OCI-LY7 (cell line): Measurements from ENCODE around the gene TRAPPC12. TPM values are rescaled to one million over a fixed set of nuclear protein-coding genes. Genes with fewer than 3 reads are reported as not detected.

Source experiments
- BruUV-seq: library from RNA; stranded (reverse); fragments of 400-500 nt; replicated peaks from 2 replicates; lab custom pipeline; 2021; lab: Mats Ljungman, UMichigan
- CTCF ChIA-PET: fragments of 300-600 bp; sonication (Branson Sonifier 250); formaldehyde crosslinking; loops from one replicate; lab custom pipeline; 2022; ENCODE audit warnings: antibody characterized with exemption; ENCODE audit not compliant: unreplicated experiment; lab: Charles Lee
- POLR2A ChIA-PET: fragments of 300-600 bp; sonication (Branson Sonifier 250); formaldehyde crosslinking; loops from one replicate; lab custom pipeline; 2022; ENCODE audit warnings: antibody characterized with exemption; lab: Charles Lee
- DNase-seq: peaks from one replicate; pipeline ENCODE4 v3.0.0-alpha.2; 2015; ENCODE audit warnings: low spot score
- H2AFZ ChIP-seq: fragments of 200-600 bp; sonication (generic), shearing (Covaris generic); 2 replicates; pipeline ENCODE4 v1.6.1; 2014; ENCODE audit warnings: mild to moderate bottlenecking, antibody characterized with exemption, low read length, moderate library complexity
- H3K27ac ChIP-seq: fragments of 200-600 bp; sonication (generic); 2 replicates; pipeline ENCODE4 v1.5.1; 2014; ENCODE audit warnings: mixed run types, low read depth, mild to moderate bottlenecking, moderate library complexity, low read length, inconsistent platforms; ENCODE audit not compliant: poor library complexity, severe bottlenecking
- H3K36me3 ChIP-seq: fragments of 200-600 bp; sonication (generic); 2 replicates; pipeline ENCODE4 v1.6.1; 2014; ENCODE audit warnings: mild to moderate bottlenecking, antibody characterized with exemption, low read length, moderate library complexity, mixed read lengths; ENCODE audit not compliant: insufficient read depth
- H3K4me1 ChIP-seq: fragments of 200-600 bp; sonication (generic); 2 replicates; pipeline ENCODE4 v1.5.1; 2014; ENCODE audit warnings: mild to moderate bottlenecking, low read length; ENCODE audit not compliant: insufficient read depth, poor library complexity, severe bottlenecking
- H3K4me2 ChIP-seq: fragments of 200-600 bp; sonication (generic); 2 replicates; pipeline ENCODE4 v1.6.1; 2014; ENCODE audit warnings: mild to moderate bottlenecking, low read length
- H3K4me3 ChIP-seq: fragments of 200-600 bp; sonication (generic); 2 replicates; pipeline ENCODE4 v1.5.1; 2014; ENCODE audit warnings: mild to moderate bottlenecking, low read depth, low read length; ENCODE audit not compliant: poor library complexity, severe bottlenecking
- H3K79me2 ChIP-seq: fragments of 200-600 bp; sonication (generic); 2 replicates; pipeline ENCODE4 v1.6.1; 2016; ENCODE audit warnings: low read depth, mild to moderate bottlenecking, low read length, moderate library complexity, mixed read lengths; ENCODE audit not compliant: insufficient read depth
- H3K9me2 ChIP-seq: fragments of 200-600 bp; sonication (generic); 2 replicates; pipeline ENCODE4 v1.6.1; 2016; ENCODE audit warnings: mild to moderate bottlenecking, low read length, mixed read lengths; ENCODE audit not compliant: insufficient read depth
- H3K9me3 ChIP-seq: fragments of 200-600 bp; sonication (generic); 2 replicates; pipeline ENCODE4 v1.6.1; 2014; ENCODE audit warnings: mild to moderate bottlenecking, mixed run types, low read length, mixed read lengths
- H4K20me1 ChIP-seq: fragments of 200-600 bp; sonication (generic); 2 replicates; pipeline ENCODE4 v1.6.1; 2014; ENCODE audit warnings: mild to moderate bottlenecking, antibody characterized with exemption, low read length, moderate library complexity, mixed read lengths; ENCODE audit not compliant: insufficient read depth
- EZH2phosphoT487 ChIP-seq: fragments of 200-600 bp; sonication (generic); IDR thresholded peaks from 2 replicates; pipeline ENCODE4 v1.6.1; 2018; ENCODE audit warnings: low read depth, borderline replicate concordance, mild to moderate bottlenecking, mixed run types, antibody characterized with exemption, low read length, moderate library complexity, mixed read lengths
- intact Hi-C: fragments of 100-400 bp; cut with micrococcal nuclease; formaldehyde crosslinking; loops from one replicate; pipeline ENCODE4 v1.10.0; 2022; ENCODE audit not compliant: unreplicated experiment
- total RNA-seq, 2 experiments: library from RNA; depleted of rRNA in 1 of 2; stranded (reverse); fragments of >200 nt in 1 of 2; shearing (Covaris generic) in 1 of 2; gene quantifications; 2 replicates each; pipeline ENCODE4 v1.2.3, GENCODE V29; 2014 to 2022
- TF ChIP-seq, protein P1 (sequence below): fragments of 200-600 bp; sonication (generic); conservative IDR thresholded peaks from 2 replicates; pipeline ENCODE4 v1.5.1; 2014; ENCODE audit warnings: mild to moderate bottlenecking, antibody characterized with exemption, low read length, moderate library complexity, mixed read lengths

The TRAPPC12 gene
- total RNA-seq, 2 experiments from 2014 or later, result 85.2 to 91.6 TPM

DNA sequence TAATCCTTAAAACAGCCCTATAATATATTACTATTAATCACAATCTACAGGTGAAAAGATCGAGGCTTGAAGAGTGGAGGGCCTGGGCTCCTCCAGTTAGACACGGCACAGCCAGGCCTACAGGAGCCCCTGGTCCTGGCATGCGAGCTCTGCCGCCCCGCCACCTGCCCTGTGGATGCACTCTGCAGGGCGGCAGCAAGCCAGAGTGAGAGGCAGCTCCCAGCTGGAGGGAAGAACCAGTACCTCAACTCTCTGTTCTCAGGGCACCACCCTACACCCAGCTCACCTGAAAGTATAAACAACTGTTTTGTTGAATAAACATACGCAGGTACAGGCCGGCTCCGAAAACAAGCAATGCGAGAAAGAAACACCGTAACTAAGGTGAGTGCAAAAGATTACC is 36.5 kb upstream of the TRAPPC12 start:
- no peak for DNase-seq
- intact Hi-C loops, result no loop called here
- no peak overlapping the region for H2AFZ ChIP-seq
- no peaks in the 10 kb centered on the region for H4K20me1 ChIP-seq
- H3K4me1 ChIP-seq, result no peaks in the 10 kb centered on the region
- no peak overlapping the region for H3K4me3 ChIP-seq
- TF ChIP-seq EZH2phosphoT487, result no peak
- TF ChIP-seq, protein P1, sequence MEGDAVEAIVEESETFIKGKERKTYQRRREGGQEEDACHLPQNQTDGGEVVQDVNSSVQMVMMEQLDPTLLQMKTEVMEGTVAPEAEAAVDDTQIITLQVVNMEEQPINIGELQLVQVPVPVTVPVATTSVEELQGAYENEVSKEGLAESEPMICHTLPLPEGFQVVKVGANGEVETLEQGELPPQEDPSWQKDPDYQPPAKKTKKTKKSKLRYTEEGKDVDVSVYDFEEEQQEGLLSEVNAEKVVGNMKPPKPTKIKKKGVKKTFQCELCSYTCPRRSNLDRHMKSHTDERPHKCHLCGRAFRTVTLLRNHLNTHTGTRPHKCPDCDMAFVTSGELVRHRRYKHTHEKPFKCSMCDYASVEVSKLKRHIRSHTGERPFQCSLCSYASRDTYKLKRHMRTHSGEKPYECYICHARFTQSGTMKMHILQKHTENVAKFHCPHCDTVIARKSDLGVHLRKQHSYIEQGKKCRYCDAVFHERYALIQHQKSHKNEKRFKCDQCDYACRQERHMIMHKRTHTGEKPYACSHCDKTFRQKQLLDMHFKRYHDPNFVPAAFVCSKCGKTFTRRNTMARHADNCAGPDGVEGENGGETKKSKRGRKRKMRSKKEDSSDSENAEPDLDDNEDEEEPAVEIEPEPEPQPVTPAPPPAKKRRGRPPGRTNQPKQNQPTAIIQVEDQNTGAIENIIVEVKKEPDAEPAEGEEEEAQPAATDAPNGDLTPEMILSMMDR, result no peak
- ChIA-PET CTCF (no interaction called here), POLR2A (interaction anchor here (0.6 kb wide), 2 partner anchors 8 to 949 kb away, joined by 3 to 4 read pairs; no protein-coding TSS in a partner anchor)
- H3K4me2 ChIP-seq, result no peak overlapping the region
- H3K9me3 ChIP-seq, result no peaks in the 10 kb centered on the region
- no peak overlapping the region for H3K27ac ChIP-seq
- BruUV-seq, result no TSS peak
- peaks cover 24% of the 10 kb centered on the region for H3K36me3 ChIP-seq
- H3K9me2 ChIP-seq, result no peaks in the 10 kb centered on the region
- no peaks in the 10 kb centered on the region for H3K79me2 ChIP-seq

DNA sequence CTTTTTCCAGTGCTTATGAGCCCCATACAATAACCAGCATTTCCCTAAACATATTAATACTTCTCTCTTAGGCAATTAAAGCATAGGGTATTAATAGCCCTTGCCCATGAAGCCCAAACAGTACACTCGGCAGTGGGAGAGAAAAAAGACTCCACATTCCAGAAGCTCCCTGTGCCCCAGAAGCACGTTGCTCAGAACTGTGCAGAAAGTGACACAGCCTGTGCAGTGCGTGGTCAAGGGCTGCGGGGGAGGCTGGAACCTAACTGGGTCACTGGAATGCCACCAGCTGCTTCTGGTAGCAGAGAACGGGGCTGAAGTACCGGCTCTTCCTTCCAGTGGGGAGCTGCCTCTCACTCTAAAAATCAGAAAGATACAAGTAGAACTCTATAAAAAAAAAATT is 34.6 kb upstream of the TRAPPC12 start:
- CTCF ChIA-PET, result no interaction called here

GRCh38 chr2:3345621-3346020 is 33.9 kb upstream of the TRAPPC12 start:
- POLR2A ChIA-PET, result no interaction called here
- peaks cover 6% of the 10 kb centered on the region; the same call in 1 of the 2 replicates for H3K9me3 ChIP-seq
- H3K79me2 ChIP-seq, result no peaks in the 10 kb centered on the region
- intact Hi-C loops, result no loop called here
- H3K9me2 ChIP-seq, result no peaks in the 10 kb centered on the region
- H3K4me2 ChIP-seq, result no peak overlapping the region
- no peaks in the 10 kb centered on the region for H4K20me1 ChIP-seq
- no peak overlapping the region for H3K4me3 ChIP-seq
- TF ChIP-seq EZH2phosphoT487, result no peak
- TF ChIP-seq, protein P1, result no peak
- DNase-seq, result no peak
- CTCF ChIA-PET, result no interaction called here
- BruUV-seq, result no TSS peak
- H2AFZ ChIP-seq, result no peak overlapping the region
- peaks cover 44% of the 10 kb centered on the region for H3K36me3 ChIP-seq
- H3K27ac ChIP-seq, result no peak overlapping the region
- H3K4me1 ChIP-seq, result no peaks in the 10 kb centered on the region

More for the DNA sequence above, 34.6 kb upstream of the TRAPPC12 start:
- H3K36me3 ChIP-seq, result peaks cover 38% of the 10 kb centered on the region
- no peak overlapping the region for H3K4me2 ChIP-seq
- H3K9me2 ChIP-seq, result no peaks in the 10 kb centered on the region
- DNase-seq, result no peak
- no peaks in the 10 kb centered on the region for H3K79me2 ChIP-seq
- H2AFZ ChIP-seq, result no peak overlapping the region
- BruUV-seq, result no TSS peak
- H3K4me3 ChIP-seq, result no peak overlapping the region
- no peaks in the 10 kb centered on the region for H3K4me1 ChIP-seq
- H3K9me3 ChIP-seq, result no peaks in the 10 kb centered on the region
- TF ChIP-seq EZH2phosphoT487, result no peak
- TF ChIP-seq, protein P1, result no peak
- POLR2A ChIA-PET, result no interaction called here
- no peaks in the 10 kb centered on the region for H4K20me1 ChIP-seq
- H3K27ac ChIP-seq, result no peak overlapping the region
- intact Hi-C loops, result no loop called here
